Parathyroid adenoma (tissue), 2 donors: ENCODE results near the gene SPOCK1.
A peak's percentile ranks its signal among the peaks of the same experiment; 100 is the strongest.

Experiments used
- H2AFZ ChIP-seq: fragments of 300-600 bp; sonication (generic); one replicate; pipeline ENCODE4 v1.7.0; 2017; ENCODE audit warnings: antibody characterized with exemption, mild to moderate bottlenecking
- H3K27ac ChIP-seq: fragments of 300-600 bp; sonication (generic); one replicate; pipeline ENCODE4 v1.7.0; 2017
- H3K27me3 ChIP-seq: fragments of 300-600 bp; sonication (generic); one replicate; pipeline ENCODE4 v1.7.0; 2017; ENCODE audit warnings: low read length; ENCODE audit not compliant: control insufficient read depth, insufficient read depth
- H3K36me3 ChIP-seq: fragments of 300-600 bp; sonication (generic); one replicate; pipeline ENCODE4 v1.7.0; 2017; ENCODE audit warnings: low read length; ENCODE audit not compliant: control insufficient read depth, insufficient read depth
- H3K4me1 ChIP-seq: fragments of 300-600 bp; sonication (generic); one replicate; pipeline ENCODE4 v1.7.0; 2017; ENCODE audit warnings: control low read depth
- H3K4me2 ChIP-seq: fragments of 300-600 bp; sonication (generic); one replicate; pipeline ENCODE4 v1.7.0; 2017; ENCODE audit warnings: low read length
- H3K4me3 ChIP-seq: fragments of 300-600 bp; sonication (generic); one replicate; pipeline ENCODE4 v1.7.0; 2017; ENCODE audit warnings: low read depth, low read length
- H3K79me2 ChIP-seq: fragments of 300-600 bp; sonication (generic); one replicate; pipeline ENCODE4 v1.7.0; 2017; ENCODE audit warnings: control low read depth
- H3K9ac ChIP-seq: fragments of 300-600 bp; sonication (generic); one replicate; pipeline ENCODE4 v1.7.0; 2017; ENCODE audit warnings: mild to moderate bottlenecking
- H3K9me3 ChIP-seq: fragments of 300-600 bp; sonication (generic); one replicate; pipeline ENCODE4 v1.7.0; 2017; ENCODE audit warnings: low read length; ENCODE audit not compliant: control insufficient read depth
- TF ChIP-seq, protein P1 (sequence below): fragments of 300-600 bp; sonication (generic); IDR thresholded peaks from one replicate; pipeline ENCODE4 v1.7.0; 2017; ENCODE audit warnings: antibody characterized with exemption, mild to moderate bottlenecking
- donor health status: primary hyperparathyroidism.

The SPOCK1 gene

DNA sequence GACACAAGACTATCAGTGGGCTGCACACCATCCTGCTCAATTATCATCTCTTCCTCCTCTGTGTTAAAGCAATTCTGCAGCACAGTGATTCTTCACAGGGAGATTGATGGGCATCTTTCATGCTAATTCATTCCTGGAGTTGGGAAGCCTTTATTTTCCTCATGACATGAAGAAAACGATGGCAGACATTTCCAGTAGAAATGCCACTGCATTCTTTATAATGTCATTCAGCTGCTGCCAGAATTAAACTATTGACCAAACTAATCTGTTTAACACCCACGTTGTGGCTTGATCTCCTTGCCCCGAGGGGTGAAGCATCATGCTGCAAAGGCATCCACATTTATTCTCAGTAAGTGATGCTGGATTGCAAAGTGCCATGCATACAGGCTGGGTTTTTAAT lies 273.0 kb downstream of the SPOCK1 start:
- no peaks in the 10 kb centered on the region for H3K79me2 ChIP-seq
- no peak overlapping the region for H3K27ac ChIP-seq
- H3K27me3 ChIP-seq = no peaks in the 10 kb centered on the region
- TF ChIP-seq, protein P1, sequence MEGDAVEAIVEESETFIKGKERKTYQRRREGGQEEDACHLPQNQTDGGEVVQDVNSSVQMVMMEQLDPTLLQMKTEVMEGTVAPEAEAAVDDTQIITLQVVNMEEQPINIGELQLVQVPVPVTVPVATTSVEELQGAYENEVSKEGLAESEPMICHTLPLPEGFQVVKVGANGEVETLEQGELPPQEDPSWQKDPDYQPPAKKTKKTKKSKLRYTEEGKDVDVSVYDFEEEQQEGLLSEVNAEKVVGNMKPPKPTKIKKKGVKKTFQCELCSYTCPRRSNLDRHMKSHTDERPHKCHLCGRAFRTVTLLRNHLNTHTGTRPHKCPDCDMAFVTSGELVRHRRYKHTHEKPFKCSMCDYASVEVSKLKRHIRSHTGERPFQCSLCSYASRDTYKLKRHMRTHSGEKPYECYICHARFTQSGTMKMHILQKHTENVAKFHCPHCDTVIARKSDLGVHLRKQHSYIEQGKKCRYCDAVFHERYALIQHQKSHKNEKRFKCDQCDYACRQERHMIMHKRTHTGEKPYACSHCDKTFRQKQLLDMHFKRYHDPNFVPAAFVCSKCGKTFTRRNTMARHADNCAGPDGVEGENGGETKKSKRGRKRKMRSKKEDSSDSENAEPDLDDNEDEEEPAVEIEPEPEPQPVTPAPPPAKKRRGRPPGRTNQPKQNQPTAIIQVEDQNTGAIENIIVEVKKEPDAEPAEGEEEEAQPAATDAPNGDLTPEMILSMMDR = no peak
- H3K4me2 ChIP-seq = no peak overlapping the region
- no peak overlapping the region for H2AFZ ChIP-seq
- H3K9me3 ChIP-seq = no peaks in the 10 kb centered on the region
- H3K4me3 ChIP-seq = no peak overlapping the region
- H3K9ac ChIP-seq = no peak overlapping the region
- no peaks in the 10 kb centered on the region for H3K4me1 ChIP-seq
- no peaks in the 10 kb centered on the region for H3K36me3 ChIP-seq

DNA sequence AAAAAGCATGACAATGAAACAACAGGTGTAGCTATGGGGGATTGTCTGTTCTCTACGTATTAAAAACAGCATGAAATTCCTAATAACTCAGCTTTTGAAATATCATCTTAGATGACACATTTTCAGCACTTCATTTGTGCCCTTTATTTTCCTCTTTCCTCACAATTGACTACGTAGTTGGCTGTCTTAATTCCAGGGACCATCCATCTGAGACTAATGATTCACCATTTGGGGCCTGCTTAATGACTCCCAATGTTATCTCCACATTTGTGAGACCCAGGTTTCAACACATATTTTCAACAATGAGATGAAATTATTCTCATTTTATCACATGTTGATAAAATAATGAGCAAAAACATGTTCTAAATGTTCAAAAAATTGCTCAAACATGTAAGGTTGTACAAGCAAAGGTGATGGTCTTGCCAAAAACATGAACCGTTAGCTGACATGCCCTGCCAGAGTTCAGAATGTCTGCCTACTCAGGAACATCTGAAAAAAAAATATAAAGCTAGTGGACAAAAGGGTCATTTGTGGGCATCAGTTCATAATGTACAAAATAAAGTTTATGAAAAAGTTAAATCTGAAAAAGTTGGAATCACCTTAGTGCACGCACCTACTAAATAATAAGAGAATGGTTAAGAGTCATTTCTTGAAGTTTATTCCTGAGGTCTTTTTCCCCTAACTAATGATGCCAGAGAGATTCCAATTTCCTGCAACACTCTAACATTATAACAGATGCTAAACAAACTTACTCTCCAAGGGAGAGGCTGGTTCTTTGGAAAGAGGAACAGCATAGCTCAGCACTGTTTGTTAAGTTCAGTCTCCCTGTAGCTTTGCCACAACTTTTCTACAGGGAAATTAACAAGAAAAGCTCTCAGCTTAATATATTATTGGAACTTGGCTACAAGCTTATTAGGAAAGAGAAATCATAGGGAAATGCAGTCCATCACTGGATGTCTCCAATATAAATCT lies 275.5 kb downstream of the SPOCK1 start:
- no peaks in the 10 kb centered on the region for H3K79me2 ChIP-seq
- H3K4me2 ChIP-seq = no peak overlapping the region
- H2AFZ ChIP-seq = no peak overlapping the region
- no peak overlapping the region for H3K27ac ChIP-seq
- TF ChIP-seq, protein P1 = no peak
- no peak overlapping the region for H3K9ac ChIP-seq
- H3K27me3 ChIP-seq = no peaks in the 10 kb centered on the region
- H3K4me3 ChIP-seq = no peak overlapping the region
- no peaks in the 10 kb centered on the region for H3K36me3 ChIP-seq
- no peaks in the 10 kb centered on the region for H3K4me1 ChIP-seq
- no peaks in the 10 kb centered on the region for H3K9me3 ChIP-seq

DNA sequence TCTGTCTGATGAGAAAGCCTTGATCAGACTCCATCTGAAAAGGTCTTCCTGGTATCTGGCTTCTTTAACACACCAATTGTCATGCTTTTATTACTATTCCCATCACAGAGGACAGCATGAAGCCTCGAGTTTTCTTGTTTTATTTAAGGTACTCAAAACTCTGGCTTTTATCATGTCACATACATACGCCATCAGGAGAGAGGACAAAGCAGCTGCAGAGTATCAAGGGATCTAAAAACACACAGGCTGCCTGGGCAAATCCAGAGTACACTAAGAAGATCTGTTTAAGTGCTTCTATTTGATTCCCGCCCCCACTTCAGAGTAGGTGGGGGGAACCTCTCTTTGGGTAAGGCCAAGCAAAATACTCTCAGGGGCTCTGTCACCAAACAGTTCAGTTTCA lies 277.2 kb downstream of the SPOCK1 start:
- Histone ChIP-seq H3K79me2 (no peaks in the 10 kb centered on the region), H3K27me3 (no peaks in the 10 kb centered on the region), H3K9ac (no peak overlapping the region), H3K9me3 (no peaks in the 10 kb centered on the region), H3K4me3 (no peak overlapping the region), H2AFZ (no peak overlapping the region), H3K36me3 (no peaks in the 10 kb centered on the region), H3K4me1 (no peaks in the 10 kb centered on the region), H3K4me2 (no peak overlapping the region), H3K27ac (no peak overlapping the region)
- TF ChIP-seq, protein P1 = no peak

DNA sequence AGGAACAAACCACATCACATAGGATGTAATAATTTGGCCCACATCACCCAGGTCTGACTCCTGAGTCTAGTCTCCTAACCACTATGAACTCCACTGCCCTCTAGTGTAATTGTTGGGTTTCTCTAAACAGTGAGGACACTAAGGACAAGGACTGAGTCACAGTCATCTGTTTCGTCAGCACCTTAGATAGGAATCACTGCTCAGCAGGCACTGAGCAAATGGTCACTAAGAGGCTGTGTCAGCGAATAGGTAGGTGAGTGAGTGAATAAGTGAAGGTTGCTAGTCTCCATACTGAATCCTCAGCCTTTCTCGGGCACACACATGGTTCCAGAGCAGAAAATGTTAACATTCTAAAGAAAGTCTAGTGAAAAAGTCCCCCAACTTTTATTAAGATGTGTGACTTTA lies 278.6 kb downstream of the SPOCK1 start:
- H3K27me3 ChIP-seq = no peaks in the 10 kb centered on the region
- H3K36me3 ChIP-seq = no peaks in the 10 kb centered on the region
- H3K4me2 ChIP-seq = no peak overlapping the region
- H3K4me1 ChIP-seq = no peaks in the 10 kb centered on the region
- no peak overlapping the region for H3K9ac ChIP-seq
- H3K79me2 ChIP-seq = no peaks in the 10 kb centered on the region
- H3K27ac ChIP-seq = no peak overlapping the region
- H3K9me3 ChIP-seq = no peaks in the 10 kb centered on the region
- no peak overlapping the region for H2AFZ ChIP-seq
- no peak overlapping the region for H3K4me3 ChIP-seq
- TF ChIP-seq, protein P1 = peak; percentile 56
